Measurements from ENCODE around the gene FNDC5.
"Not testable (repeated sequence)": the region's sequence is repeated elsewhere in the genome, so short reads cannot be mapped to it uniquely, and the experiment has no call there.

Gene FNDC5

GRCh38 chr1:32870615-32871363, at the start of gene FNDC5:
TSS of gene FNDC5 (minus strand) at chr1:32870912.
- no peak for DNase-seq

- DNase-seq: no peak
These were observed 49.4 kb upstream of the FNDC5 start for GRCh38 chr1:32919811-32920733.

GRCh38 chr1:32918179-32918578, 47.5 kb upstream of the FNDC5 start:
- no peak for DNase-seq

GRCh38 chr1:32917521-32917920, 46.8 kb upstream of the FNDC5 start:
- DNase-seq: no peak

GRCh38 chr1:32915766-32916706, 45.3 kb upstream of the FNDC5 start:
- no peak for DNase-seq

- DNase-seq: no peak
These were observed 39.6 kb upstream of the FNDC5 start for GRCh38 chr1:32910319-32910718.

- DNase-seq: no peak
These were observed 36.7 kb upstream of the FNDC5 start for GRCh38 chr1:32907435-32907834.

- no peak for DNase-seq
These were observed 35.9 kb upstream of the FNDC5 start for GRCh38 chr1:32906654-32907053.

GRCh38 chr1:32905588-32905987, 34.9 kb upstream of the FNDC5 start:
- not testable (repeated sequence) for DNase-seq

- DNase-seq: no peak
These were observed 34.1 kb upstream of the FNDC5 start for GRCh38 chr1:32904797-32905196.

- no peak for DNase-seq
These were observed 33.5 kb upstream of the FNDC5 start for GRCh38 chr1:32903991-32904785.

- no peak for DNase-seq
These were observed 31.8 kb upstream of the FNDC5 start for GRCh38 chr1:32902535-32902920.

GRCh38 chr1:32901823-32902534, 31.3 kb upstream of the FNDC5 start:
- no peak for DNase-seq

- no peak for DNase-seq
These were observed 30.5 kb upstream of the FNDC5 start, which contains the start of gene TMEM54 for GRCh38 chr1:32900956-32901822. TSS of gene TMEM54 (minus strand) at chr1:32901389. CDS start at chr1:32901238, 151 bp downstream.

- DNase-seq: no peak
These were observed 29.8 kb upstream of the FNDC5 start for GRCh38 chr1:32900371-32900955.

GRCh38 chr1:32899586-32900296, 29.0 kb upstream of the FNDC5 start:
- no peak for DNase-seq

GRCh38 chr1:32898958-32899357, 28.2 kb upstream of the FNDC5 start:
- DNase-seq: no peak

GRCh38 chr1:32898056-32898455, 27.3 kb upstream of the FNDC5 start:
- no peak for DNase-seq

Measured in SW 1271 (cell line).